Neuronal stem cell (in vitro differentiated cells): Measurements from ENCODE around the gene FAIM2.
A peak's percentile ranks its signal among the peaks of the same experiment; 100 is the strongest.
"Not testable (repeated sequence)": the region's sequence is repeated elsewhere in the genome, so short reads cannot be mapped to it uniquely, and the experiment has no call there.

Source experiments
- DNase-seq: peaks from one replicate; pipeline ENCODE4 v3.0.0-alpha.2; 2013; ENCODE audit warnings: low spot score
- H2AFZ ChIP-seq: one replicate; pipeline ENCODE4 v1.6.1; 2013; ENCODE audit warnings: mild to moderate bottlenecking, low read length, inconsistent platforms
- H2AK5ac ChIP-seq: 2 replicates; pipeline ENCODE4 v1.6.1; 2013; ENCODE audit warnings: low read depth, mild to moderate bottlenecking, inconsistent platforms, low read length, moderate library complexity, mixed read lengths
- H2BK120ac ChIP-seq: 2 replicates; pipeline ENCODE4 v1.6.1; 2013; ENCODE audit warnings: low read depth, mild to moderate bottlenecking, inconsistent platforms, low read length, moderate library complexity, mixed read lengths
- H2BK12ac ChIP-seq: one replicate; pipeline ENCODE4 v1.6.1; 2013; ENCODE audit warnings: low read length, inconsistent platforms
- H2BK15ac ChIP-seq: 2 replicates; pipeline ENCODE4 v1.6.1; 2013; ENCODE audit warnings: mild to moderate bottlenecking, low read length, inconsistent platforms, mixed read lengths
- H2BK5ac ChIP-seq: one replicate; pipeline ENCODE4 v1.6.1; 2013; ENCODE audit warnings: inconsistent platforms, mild to moderate bottlenecking, low read length, moderate library complexity
- H3K14ac ChIP-seq: one replicate; pipeline ENCODE4 v1.6.1; 2013; ENCODE audit warnings: low read length, inconsistent platforms
- H3K18ac ChIP-seq: 2 replicates; pipeline ENCODE4 v1.6.1; 2013; ENCODE audit warnings: low read length, inconsistent platforms
- H3K23ac ChIP-seq: 2 replicates; pipeline ENCODE4 v1.6.1; 2013; ENCODE audit warnings: low read depth, mild to moderate bottlenecking, mixed read lengths, low read length, inconsistent platforms; ENCODE audit not compliant: poor library complexity
- H3K27ac ChIP-seq: replicated peaks from 3 replicates; pipeline ENCODE4 v1.5.1; 2013; ENCODE audit warnings: low read length, inconsistent platforms
- H3K27me3 ChIP-seq, 3 experiments: 2 replicates each; pipeline ENCODE4 v1.6.1; 2013; ENCODE audit warnings: low read length in 3 of 3, mild to moderate bottlenecking in 2 of 3, inconsistent platforms in 1 of 3, low read depth in 1 of 3, mixed read lengths in 1 of 3, moderate library complexity in 1 of 3; ENCODE audit not compliant: control insufficient read depth in 3 of 3, insufficient read depth in 3 of 3
- H3K36me3 ChIP-seq, 2 donors: replicated peaks in 1 of 2; 2 replicates each; pipeline ENCODE4 v1.6.1; 2013; ENCODE audit warnings: low read length in 2 of 2; ENCODE audit not compliant: control insufficient read depth in 2 of 2, insufficient read depth in 2 of 2
- H3K4ac ChIP-seq: 2 replicates; pipeline ENCODE4 v1.6.1; 2013; ENCODE audit warnings: inconsistent platforms, mild to moderate bottlenecking, low read length, moderate library complexity
- H3K4me1 ChIP-seq, 2 donors: 1 replicate in 1 of 2; 2 replicates in 1 of 2; pipeline ENCODE4 v1.6.1; 2013; ENCODE audit warnings: low read length in 2 of 2, low read depth in 1 of 2; ENCODE audit not compliant: control insufficient read depth in 2 of 2, insufficient read depth in 1 of 2
- H3K4me2 ChIP-seq: one replicate; pipeline ENCODE4 v1.6.1; 2013; ENCODE audit warnings: mild to moderate bottlenecking, low read length, inconsistent platforms; ENCODE audit not compliant: insufficient read depth, poor library complexity, severe bottlenecking
- H3K4me3 ChIP-seq, 2 donors: 2 replicates each; pipeline ENCODE4 v1.5.1; 2013; ENCODE audit warnings: low read length in 2 of 2, mild to moderate bottlenecking in 2 of 2, inconsistent platforms in 1 of 2, moderate library complexity in 1 of 2
- H3K79me1 ChIP-seq: one replicate; pipeline ENCODE4 v1.6.1; 2013; ENCODE audit warnings: low read depth, mild to moderate bottlenecking, inconsistent platforms, low read length, moderate library complexity
- H3K9ac ChIP-seq: one replicate; pipeline ENCODE4 v1.6.1; 2013; ENCODE audit warnings: mild to moderate bottlenecking, low read depth, low read length, inconsistent platforms; ENCODE audit not compliant: poor library complexity
- H3K9me3 ChIP-seq, 2 donors: replicated peaks in 1 of 2; 2 replicates each; pipeline versions ENCODE3 to v1.6.1; 2013; ENCODE audit warnings: low read length in 2 of 2, mild to moderate bottlenecking in 2 of 2, inconsistent platforms in 1 of 2, low read depth in 1 of 2, mixed read lengths in 1 of 2, moderate library complexity in 1 of 2; ENCODE audit not compliant: control insufficient read depth in 2 of 2, insufficient read depth in 1 of 2
- H4K8ac ChIP-seq: one replicate; pipeline ENCODE4 v1.6.1; 2013; ENCODE audit warnings: low read depth, mild to moderate bottlenecking, inconsistent platforms, low read length, moderate library complexity
- H4K91ac ChIP-seq: one replicate; pipeline ENCODE4 v1.6.1; 2013; ENCODE audit warnings: low read length, low read depth, mild to moderate bottlenecking, inconsistent platforms; ENCODE audit not compliant: poor library complexity
- WGBS, 2 donors: extraction: QIAGEN DNeasy Blood & Tissue Kit; methylation state at CpG; one replicate each; pipeline ENCODE4 v1.1.7; 2013; ENCODE audit warnings: missing lambda C conversion rate in 2 of 2, mixed read lengths in 1 of 2; ENCODE audit not compliant: insufficient read length in 2 of 2, insufficient replicate concordance in 1 of 2; ENCODE audit errors: extremely low coverage in 2 of 2; 5-methylcytosine and 5-hydroxymethylcytosine counted together

FAIM2 gene

DNA sequence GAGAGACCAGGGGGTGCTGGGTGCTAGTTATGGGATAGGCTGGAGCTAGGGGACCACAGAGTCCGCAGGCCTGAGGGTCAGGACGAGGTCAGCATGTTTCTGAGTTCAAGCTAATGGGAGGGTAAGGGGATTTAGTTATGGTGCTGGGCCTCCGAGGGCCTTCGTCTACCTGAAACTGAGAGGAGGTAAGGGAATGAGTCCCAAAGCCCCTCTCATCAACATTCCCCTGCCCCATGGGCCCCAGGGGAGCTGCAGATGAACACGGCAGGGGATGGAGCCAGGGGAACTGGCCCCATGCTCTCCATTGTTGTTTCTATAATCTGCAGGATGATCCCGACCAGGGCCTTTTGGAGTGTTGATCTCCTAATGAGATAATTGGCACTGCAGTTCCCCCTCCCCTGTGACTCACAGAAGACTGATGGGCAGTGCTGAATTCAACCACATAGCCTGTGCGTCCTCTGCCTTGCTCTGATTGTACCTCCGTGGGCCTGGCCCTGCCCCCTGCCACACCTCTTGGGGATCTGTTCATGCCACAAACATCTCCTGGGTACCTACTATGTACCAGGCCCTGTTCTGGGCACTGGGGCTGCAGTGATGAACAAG, 21.4 kb downstream of the FAIM2 start:
- Histone ChIP-seq H3K4me3 (no peak overlapping the region), H2BK120ac (no peak overlapping the region), H2BK15ac (peak overlapping the region; percentile 69), H3K9ac (no peak overlapping the region), H3K36me3 (peaks cover 0 to 2% of the 10 kb centered on the region in 2 donors), H2BK5ac (no peak overlapping the region), H3K18ac (peak overlapping the region; percentile 89), H3K4ac (no peak overlapping the region), H3K14ac (peak overlapping the region; percentile 56), H2BK12ac (no peak overlapping the region), H4K8ac (no peak overlapping the region), H2AK5ac (no peak overlapping the region), H3K4me2 (peak overlapping the region; percentile 11), H3K27me3 (peaks cover 0 to 21% (median 0%) of the 10 kb centered on the region in 3 experiments), H3K4me1 (peaks cover 11 to 22% of the 10 kb centered on the region in 2 donors), H4K91ac (no peak overlapping the region), H3K9me3 (peaks cover 0 to 6% of the 10 kb centered on the region in 2 donors), H3K27ac (no peak overlapping the region), H3K23ac (no peak overlapping the region), H3K79me1 (no peaks in the 10 kb centered on the region), H2AFZ (peak overlapping the region; percentile 55)
- DNase-seq, result peak; percentile 51
- no CpG with 5 or more reads among the region's 8 CpGs for WGBS, 2 donors

DNA sequence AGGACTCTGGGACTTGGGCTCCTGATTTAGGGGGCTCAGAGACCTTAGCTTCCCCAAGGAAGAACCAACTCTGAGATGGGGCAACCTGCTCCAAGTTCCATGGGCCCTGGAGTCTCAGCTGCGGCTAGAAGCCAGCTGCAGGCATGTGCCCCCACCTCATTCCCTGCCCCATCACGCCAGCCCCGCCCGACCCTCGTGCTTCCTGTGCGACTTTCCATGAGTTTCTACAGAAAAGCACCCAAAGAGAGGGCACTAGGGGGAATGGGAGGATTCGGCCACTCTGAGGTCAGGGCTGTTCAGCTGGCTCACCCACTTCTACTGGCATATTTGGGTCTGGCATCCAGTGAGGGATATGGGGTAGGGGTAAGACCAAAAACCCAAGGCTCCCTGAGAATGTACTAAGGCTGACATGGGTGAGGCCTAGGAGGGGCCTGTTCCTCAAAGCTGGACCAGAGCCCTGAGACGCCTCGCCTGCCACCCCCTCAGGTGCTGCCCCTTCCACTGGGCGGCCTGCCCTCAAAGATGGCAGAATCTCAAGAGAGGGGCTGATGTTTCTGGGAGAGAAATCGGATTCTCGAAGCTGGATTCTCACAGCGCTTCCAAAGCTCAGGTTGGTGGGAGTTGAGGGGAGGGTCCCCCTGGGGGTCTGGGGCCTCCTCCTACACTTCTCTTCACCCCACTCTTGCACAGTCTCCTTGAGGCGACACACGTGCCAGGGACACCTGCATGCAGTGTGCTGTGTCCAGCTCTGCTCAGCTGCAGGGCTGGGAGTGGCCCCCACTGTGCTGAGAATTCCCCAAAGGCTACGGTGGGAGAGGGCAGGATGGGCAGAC, 22.1 kb downstream of the FAIM2 start:
- no peak for DNase-seq
- peak overlapping the region; percentile 56 for H2AK5ac ChIP-seq
- H3K4me1 ChIP-seq, result peaks cover 11 to 22% of the 10 kb centered on the region in 2 donors
- H2BK12ac ChIP-seq, result no peak overlapping the region
- peak overlapping the region; percentile 11 for H3K4me2 ChIP-seq
- no CpG with 5 or more reads among the region's 16 CpGs for WGBS, 2 donors
- H3K18ac ChIP-seq, result peak overlapping the region; percentile 89
- H3K79me1 ChIP-seq, result no peaks in the 10 kb centered on the region
- no peak overlapping the region for H3K9ac ChIP-seq
- H4K8ac ChIP-seq, result no peak overlapping the region
- H3K9me3 ChIP-seq, result peaks cover 0 to 6% of the 10 kb centered on the region in 2 donors
- H3K14ac ChIP-seq, result peak overlapping the region; percentile 56
- H3K27me3 ChIP-seq, result peaks cover 0 to 13% (median 0%) of the 10 kb centered on the region in 3 experiments
- H3K23ac ChIP-seq, result no peak overlapping the region
- H2BK120ac ChIP-seq, result no peak overlapping the region
- no peak overlapping the region for H3K4me3 ChIP-seq
- H3K36me3 ChIP-seq, result peaks cover 0 to 2% of the 10 kb centered on the region in 2 donors
- peak overlapping the region; percentile 69 for H2BK15ac ChIP-seq
- H3K4ac ChIP-seq, result no peak overlapping the region
- no peak overlapping the region for H4K91ac ChIP-seq
- H3K27ac ChIP-seq, result no peak overlapping the region
- H2BK5ac ChIP-seq, result no peak overlapping the region
- H2AFZ ChIP-seq, result no peak overlapping the region

DNA sequence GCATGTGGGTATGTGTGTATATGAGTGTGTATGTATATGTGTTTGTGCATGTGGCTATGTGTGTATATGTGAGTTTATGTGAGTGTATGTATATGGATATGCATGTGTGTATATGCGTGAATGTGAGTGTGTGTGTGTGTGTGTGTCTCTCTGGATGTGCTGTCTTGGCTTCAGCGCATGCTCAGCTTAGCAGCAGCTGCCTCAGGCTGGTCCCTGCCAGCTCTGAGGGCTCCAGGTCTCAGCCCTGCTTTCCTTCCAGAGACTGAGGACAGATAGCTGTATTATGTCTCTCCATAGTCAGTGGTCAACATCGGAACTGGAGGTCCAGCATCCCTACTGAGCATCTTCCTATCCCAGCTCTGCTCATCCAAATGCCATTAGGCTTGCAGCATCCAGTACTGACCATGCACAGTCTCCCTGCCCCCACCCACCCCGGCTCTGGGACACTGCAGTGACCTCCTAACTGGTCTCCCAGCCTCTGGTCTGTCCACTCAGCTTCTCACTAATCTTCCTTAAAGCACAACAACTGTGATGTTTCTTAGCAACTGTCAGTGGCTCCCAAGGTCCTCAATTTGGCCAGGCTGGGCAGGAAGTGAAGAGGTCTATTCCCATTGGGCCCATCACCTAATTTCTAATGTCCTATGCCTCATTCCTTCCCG, 22.8 kb downstream of the FAIM2 start:
- Histone ChIP-seq H3K9ac (no peak overlapping the region), H3K9me3 (peaks cover 0 to 6% of the 10 kb centered on the region in 2 donors), H2AFZ (no peak overlapping the region), H3K27me3 (peaks cover 0 to 10% (median 0%) of the 10 kb centered on the region in 3 experiments), H2BK15ac (peak overlapping the region; percentile 69), H3K23ac (no peak overlapping the region), H4K8ac (no peak overlapping the region), H3K4me1 (peaks cover 11 to 22% of the 10 kb centered on the region in 2 donors), H4K91ac (no peak overlapping the region), H3K4ac (no peak overlapping the region), H2BK120ac (no peak overlapping the region), H3K18ac (no peak overlapping the region), H3K4me3 (peak overlapping the region in 1 of 2 donors; percentile 26), H2BK12ac (no peak overlapping the region), H3K4me2 (no peak overlapping the region), H3K36me3 (peaks cover 0 to 2% of the 10 kb centered on the region in 2 donors), H2AK5ac (peak overlapping the region; percentile 56), H3K79me1 (no peaks in the 10 kb centered on the region), H3K27ac (no peak overlapping the region), H2BK5ac (no peak overlapping the region), H3K14ac (no peak overlapping the region)
- DNase-seq, result no peak
- no CpG with 5 or more reads among the region's 5 CpGs for WGBS, 2 donors

DNA sequence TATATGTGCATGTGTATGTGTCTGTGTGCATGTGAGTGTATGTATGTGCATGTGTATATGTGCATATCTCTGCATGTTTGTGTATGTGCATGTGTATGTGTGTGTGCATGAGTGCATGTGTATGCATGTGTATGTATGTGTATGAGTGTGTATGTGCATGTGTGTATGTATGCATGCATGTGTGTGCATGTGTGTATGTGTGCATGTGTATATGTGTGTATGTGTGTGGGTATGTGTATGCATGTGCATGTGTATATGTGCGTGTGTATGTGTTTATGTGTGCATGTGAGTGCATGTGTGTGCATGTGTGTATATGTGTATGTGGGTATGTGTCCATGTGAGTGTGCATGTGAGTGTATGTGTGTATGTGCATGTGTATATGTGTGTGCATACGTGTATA, 24.6 kb downstream of the FAIM2 start:
- not testable (repeated sequence) for H3K36me3 ChIP-seq, H4K91ac ChIP-seq, H2AK5ac ChIP-seq, H4K8ac ChIP-seq, H2BK12ac ChIP-seq, H3K27ac ChIP-seq, H3K23ac ChIP-seq, H2AFZ ChIP-seq, H3K4me3 ChIP-seq, H2BK15ac ChIP-seq, H3K14ac ChIP-seq, H2BK5ac ChIP-seq, H3K4me2 ChIP-seq, H3K4ac ChIP-seq, H3K9ac ChIP-seq, H3K27me3 ChIP-seq, H3K79me1 ChIP-seq, H2BK120ac ChIP-seq, H3K18ac ChIP-seq, DNase-seq, H3K9me3 ChIP-seq
- WGBS, 2 donors, result no CpG with 5 or more reads among the region's 2 CpGs
- peaks cover 13 to 19% of the 10 kb centered on the region in 2 donors for H3K4me1 ChIP-seq
